Islet of Langerhans (tissue), 1 donor: ENCODE measurements around the gene SCGN.

ENCODE experiments used
- FAIRE-seq: peaks from one replicate; lab custom pipeline; 2011; peaks lifted over from hg19 to GRCh38; lab: Jason Lieb, UNC

The SCGN gene

GRCh38 chr6:25689966-25690365 lies 38.0 kb downstream of the SCGN start:
- FAIRE-seq: peak; percentile 61

GRCh38 chr6:25691894-25692293 lies 39.9 kb downstream of the SCGN start:
- FAIRE-seq: no peak

- FAIRE-seq: no peak
Measured at GRCh38 chr6:25692472-25692871, 40.5 kb downstream of the SCGN start.

GRCh38 chr6:25694366-25694765 lies 42.4 kb downstream of the SCGN start:
- no peak for FAIRE-seq

GRCh38 chr6:25695671-25696070 lies 43.7 kb downstream of the SCGN start:
- FAIRE-seq: no peak

- peak; percentile 61 for FAIRE-seq
Measured at GRCh38 chr6:25697537-25698340, 45.7 kb downstream of the SCGN start.

GRCh38 chr6:25698631-25699030 lies 46.6 kb downstream of the SCGN start:
- peak; percentile 33 for FAIRE-seq

GRCh38 chr6:25699649-25700048 lies 47.6 kb downstream of the SCGN start:
- FAIRE-seq: no peak

GRCh38 chr6:25700761-25701160 lies 48.7 kb downstream of the SCGN start:
- no peak for FAIRE-seq

GRCh38 chr6:25701807-25702206 lies 49.8 kb downstream of the SCGN start:
- FAIRE-seq: no peak

GRCh38 chr6:25703005-25703404 lies 51.0 kb downstream of the SCGN start:
- FAIRE-seq: no peak

- FAIRE-seq: no peak
Measured at GRCh38 chr6:25704001-25704400, 52.0 kb downstream of the SCGN start.

GRCh38 chr6:25706314-25707014 lies 54.4 kb downstream of the SCGN start:
- FAIRE-seq: no peak

- no peak for FAIRE-seq
Measured at GRCh38 chr6:25709761-25710160, 57.7 kb downstream of the SCGN start.

GRCh38 chr6:25710287-25710686 lies 58.3 kb downstream of the SCGN start:
- no peak for FAIRE-seq

GRCh38 chr6:25713824-25714223 lies 61.8 kb downstream of the SCGN start:
- FAIRE-seq: peak; percentile 56

GRCh38 chr6:25714765-25715164 lies 62.8 kb downstream of the SCGN start:
- FAIRE-seq: no peak

GRCh38 chr6:25715794-25716193 lies 63.8 kb downstream of the SCGN start:
- no peak for FAIRE-seq

- peak; percentile 99 for FAIRE-seq
Measured at GRCh38 chr6:25717866-25718740, 66.1 kb downstream of the SCGN start.

GRCh38 chr6:25726122-25726911 lies 74.3 kb downstream of the SCGN start:
- FAIRE-seq: no peak

GRCh38 chr6:25727028-25727427 lies 75.0 kb downstream of the SCGN start:
- no peak for FAIRE-seq

GRCh38 chr6:25730907-25731306 lies 78.9 kb downstream of the SCGN start:
- no peak for FAIRE-seq
